Natural killer cell (primary cell): ENCODE results near the gene INSC. TPM values are rescaled to one million over a fixed set of nuclear protein-coding genes. Genes with fewer than 3 reads are reported as not detected.
A peak's percentile ranks its signal among the peaks of the same experiment; 100 is the strongest.

Experiments used
- ATAC-seq, 3 donors: fragments of 150-1000 bp in 2 of 3; fragments of 200-7000 bp in 1 of 3; cut with Tn5 transposase; 1 replicate in 1 of 3; 2 replicates in 2 of 3; pipeline ENCODE4 v1.10.0; 2021; ENCODE audit warnings: mild to moderate bottlenecking in 2 of 3, moderate library complexity in 2 of 3
- DNase-seq, 2 donors: peaks; one replicate each; pipeline versions ENCODE4 v3.0.0 to v3.0.0-alpha.2; 2013 to 2021; ENCODE audit warnings: mixed read lengths in 1 of 2
- H3K27ac ChIP-seq: one replicate; pipeline ENCODE4 v1.5.1; 2013; ENCODE audit warnings: mild to moderate bottlenecking, low read length
- H3K27me3 ChIP-seq: one replicate; pipeline ENCODE4 v1.6.1; 2013; ENCODE audit warnings: low read length; ENCODE audit not compliant: control insufficient read depth, insufficient read depth
- H3K36me3 ChIP-seq: one replicate; pipeline ENCODE4 v1.6.1; 2013; ENCODE audit warnings: low read length; ENCODE audit not compliant: control insufficient read depth, insufficient read depth
- H3K4me1 ChIP-seq: one replicate; pipeline ENCODE4 v1.6.1; 2013; ENCODE audit warnings: low read length; ENCODE audit not compliant: control insufficient read depth, insufficient read depth
- H3K4me3 ChIP-seq: one replicate; pipeline ENCODE4 v1.5.1; 2013; ENCODE audit warnings: low read length
- H3K9me3 ChIP-seq: one replicate; pipeline ENCODE4 v1.6.1; 2013; ENCODE audit warnings: low read length; ENCODE audit not compliant: control insufficient read depth, insufficient read depth
- H3K27ac Mint-ChIP-seq, 2 donors: one replicate each; pipeline ENCODE4 v1.8.0; 2022; ENCODE audit warnings: mild to moderate bottlenecking in 2 of 2, mixed read lengths in 2 of 2, moderate library complexity in 1 of 2
- H3K27me3 Mint-ChIP-seq, 2 donors: one replicate each; pipeline ENCODE4 v1.8.0; 2022; ENCODE audit warnings: low read depth in 2 of 2, mixed read lengths in 2 of 2
- H3K36me3 Mint-ChIP-seq: one replicate; pipeline ENCODE4 v1.8.0; 2022; ENCODE audit warnings: mixed read lengths
- H3K4me1 Mint-ChIP-seq, 2 donors: one replicate each; pipeline ENCODE4 v1.8.0; 2022; ENCODE audit warnings: mixed read lengths in 2 of 2
- H3K4me3 Mint-ChIP-seq: one replicate; pipeline ENCODE4 v1.8.0; 2022; ENCODE audit warnings: mild to moderate bottlenecking, moderate library complexity, mixed read lengths
- H3K9me3 Mint-ChIP-seq, 2 donors: one replicate each; pipeline ENCODE4 v1.8.0; 2022; ENCODE audit warnings: mixed read lengths in 2 of 2
- CTCF ChIP-seq: fragments of 200-600 bp; IDR thresholded peaks from one replicate; pipeline ENCODE4 v1.8.0; 2022; ENCODE audit warnings: antibody characterized with exemption
- WGBS: methylation state at CpG from one replicate; pipeline ENCODE4 v1.1.7; 2013; ENCODE audit warnings: missing lambda C conversion rate; ENCODE audit not compliant: insufficient coverage; 5-methylcytosine and 5-hydroxymethylcytosine counted together
- intact Hi-C: fragments of 100-400 bp; cut with micrococcal nuclease; formaldehyde crosslinking; loops from one replicate; pipeline ENCODE4 v1.14.2; 2022
- total RNA-seq, 4 donors: library from RNA; stranded (reverse); fragments of 120-200 nt in 1 of 4; gene quantifications; one replicate each; pipeline versions ENCODE4 v1.2.3 to v1.2.4, GENCODE V29; 2013 to 2022

The INSC gene
- total RNA-seq, 3 donors from 2014 or later (not counting 1 experiment from before 2014, with no cell fraction given): 0.16 to 0.27 TPM; not detected in 1

- Mint-ChIP-seq H3K4me1 (no peaks in the 10 kb centered on the region), H3K36me3 (no peaks in the 10 kb centered on the region), H3K27me3 (peaks cover 0 to 14% of the 10 kb centered on the region in 2 donors), H3K27ac (no peak overlapping the region), H3K9me3 (no peaks in the 10 kb centered on the region), H3K4me3 (no peak overlapping the region)
- no peak overlapping the region for H3K27ac ChIP-seq
- H3K27me3 ChIP-seq: no peaks in the 10 kb centered on the region
- ATAC-seq (peak; percentile 79 to 98 (median 89)), DNase-seq (peak; percentile 68 to 83)
- H3K4me3 ChIP-seq: no peak overlapping the region
- H3K36me3 ChIP-seq: no peaks in the 10 kb centered on the region
- H3K9me3 ChIP-seq: no peaks in the 10 kb centered on the region
- TF ChIP-seq CTCF: peak; percentile 84
- intact Hi-C loops: loop anchor here (1.0 to 2.0 kb wide), 3 partner anchors 107 to 418 kb away; no protein-coding TSS in a partner anchor
- WGBS: 4% methylated on average over 9 of the region's 10 CpGs
- no peaks in the 10 kb centered on the region for H3K4me1 ChIP-seq
These were observed 93.9 kb downstream of the INSC start for GRCh38 chr11:15208378-15209222.

GRCh38 chr11:15212876-15213275 lies 98.2 kb downstream of the INSC start:
- H3K27me3 ChIP-seq: no peaks in the 10 kb centered on the region
- no peaks in the 10 kb centered on the region for H3K4me1 Mint-ChIP-seq
- no peaks in the 10 kb centered on the region for H3K36me3 ChIP-seq
- WGBS: no CpG with 5 or more reads among the region's 4 CpGs
- no peak overlapping the region for H3K27ac ChIP-seq
- DNase-seq: no peak
- intact Hi-C loops: no loop called here
- no peak for ATAC-seq
- peaks cover 0 to 6% of the 10 kb centered on the region in 2 donors for H3K27me3 Mint-ChIP-seq
- H3K4me3 Mint-ChIP-seq: no peak overlapping the region
- no peaks in the 10 kb centered on the region for H3K9me3 ChIP-seq
- TF ChIP-seq CTCF: no peak
- H3K4me1 ChIP-seq: no peaks in the 10 kb centered on the region
- no peaks in the 10 kb centered on the region for H3K36me3 Mint-ChIP-seq
- H3K4me3 ChIP-seq: no peak overlapping the region
- no peaks in the 10 kb centered on the region for H3K9me3 Mint-ChIP-seq
- H3K27ac Mint-ChIP-seq: no peak overlapping the region

GRCh38 chr11:15213471-15214231 lies 98.9 kb downstream of the INSC start:
- Mint-ChIP-seq H3K27me3 (peaks cover 0 to 6% of the 10 kb centered on the region in 2 donors), H3K4me1 (no peaks in the 10 kb centered on the region), H3K36me3 (no peaks in the 10 kb centered on the region), H3K27ac (no peak overlapping the region), H3K9me3 (no peaks in the 10 kb centered on the region), H3K4me3 (no peak overlapping the region)
- Histone ChIP-seq H3K4me3 (no peak overlapping the region), H3K4me1 (no peaks in the 10 kb centered on the region), H3K27me3 (no peaks in the 10 kb centered on the region), H3K36me3 (no peaks in the 10 kb centered on the region), H3K9me3 (no peaks in the 10 kb centered on the region), H3K27ac (no peak overlapping the region)
- no peak for ATAC-seq
- no peak for TF ChIP-seq CTCF
- intact Hi-C loops: no loop called here
- no peak for DNase-seq
- 85% methylated on average over 2 of the region's 3 CpGs for WGBS
